ENCODE results near the gene ZNF423. TPM values are rescaled to one million over a fixed set of nuclear protein-coding genes. Genes with fewer than 3 reads are reported as not detected.

Gene ZNF423
- total RNA-seq, 1 donor from 2014 or later, result 10.6 TPM

GRCh38 chr16:49674990-49675389 is 180.9 kb downstream of the ZNF423 start:
- Mint-ChIP-seq H3K27ac (ENCODE audit: unreplicated experiment) (no peak overlapping the region), H3K27me3 (ENCODE audit: low read depth, unreplicated experiment) (no peaks in the 10 kb centered on the region), H3K4me1 (ENCODE audit: low read depth, unreplicated experiment) (no peaks in the 10 kb centered on the region), H3K4me3 (ENCODE audit: unreplicated experiment) (no peak overlapping the region), H3K36me3 (ENCODE audit: low read depth, unreplicated experiment) (no peaks in the 10 kb centered on the region), H3K9me3 (ENCODE audit: unreplicated experiment) (peaks cover 1% of the 10 kb centered on the region)
- Histone ChIP-seq H3K79me2 (ENCODE audit: insufficient read depth, low read length) (no peaks in the 10 kb centered on the region), H3K36me3 (ENCODE audit: insufficient read depth, low read length) (no peaks in the 10 kb centered on the region), H3K27ac (ENCODE audit: low read depth, low read length) (no peak overlapping the region), H3K27me3 (ENCODE audit: insufficient read depth, low read length) (no peaks in the 10 kb centered on the region), H3K4me1 (ENCODE audit: insufficient read depth, low read length) (no peaks in the 10 kb centered on the region), H2AFZ (ENCODE audit: low read depth, low read length) (no peak overlapping the region), H4K20me1 (ENCODE audit: insufficient read depth, low read length) (no peaks in the 10 kb centered on the region), H3K4me2 (ENCODE audit: low read length) (no peak overlapping the region), H3K4me3 (ENCODE audit: insufficient read depth, low read depth, low read length) (no peak overlapping the region), H3K9me3 (ENCODE audit: insufficient read depth, low read depth, low read length) (no peaks in the 10 kb centered on the region), H3K9ac (ENCODE audit: low read length) (no peak overlapping the region)
- FAIRE-seq (no peak), DNase-seq (ENCODE audit: low read depth) (no peak)
- TF ChIP-seq EZH2 (IDR thresholded peaks at IDR 0.05; ENCODE audit: insufficient read depth, low read length), result no peak
- TF ChIP-seq, protein P1, sequence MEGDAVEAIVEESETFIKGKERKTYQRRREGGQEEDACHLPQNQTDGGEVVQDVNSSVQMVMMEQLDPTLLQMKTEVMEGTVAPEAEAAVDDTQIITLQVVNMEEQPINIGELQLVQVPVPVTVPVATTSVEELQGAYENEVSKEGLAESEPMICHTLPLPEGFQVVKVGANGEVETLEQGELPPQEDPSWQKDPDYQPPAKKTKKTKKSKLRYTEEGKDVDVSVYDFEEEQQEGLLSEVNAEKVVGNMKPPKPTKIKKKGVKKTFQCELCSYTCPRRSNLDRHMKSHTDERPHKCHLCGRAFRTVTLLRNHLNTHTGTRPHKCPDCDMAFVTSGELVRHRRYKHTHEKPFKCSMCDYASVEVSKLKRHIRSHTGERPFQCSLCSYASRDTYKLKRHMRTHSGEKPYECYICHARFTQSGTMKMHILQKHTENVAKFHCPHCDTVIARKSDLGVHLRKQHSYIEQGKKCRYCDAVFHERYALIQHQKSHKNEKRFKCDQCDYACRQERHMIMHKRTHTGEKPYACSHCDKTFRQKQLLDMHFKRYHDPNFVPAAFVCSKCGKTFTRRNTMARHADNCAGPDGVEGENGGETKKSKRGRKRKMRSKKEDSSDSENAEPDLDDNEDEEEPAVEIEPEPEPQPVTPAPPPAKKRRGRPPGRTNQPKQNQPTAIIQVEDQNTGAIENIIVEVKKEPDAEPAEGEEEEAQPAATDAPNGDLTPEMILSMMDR (IDR thresholded peaks at IDR 0.05; ENCODE audit: insufficient read depth, low read depth, low read length), result no peak

DNA sequence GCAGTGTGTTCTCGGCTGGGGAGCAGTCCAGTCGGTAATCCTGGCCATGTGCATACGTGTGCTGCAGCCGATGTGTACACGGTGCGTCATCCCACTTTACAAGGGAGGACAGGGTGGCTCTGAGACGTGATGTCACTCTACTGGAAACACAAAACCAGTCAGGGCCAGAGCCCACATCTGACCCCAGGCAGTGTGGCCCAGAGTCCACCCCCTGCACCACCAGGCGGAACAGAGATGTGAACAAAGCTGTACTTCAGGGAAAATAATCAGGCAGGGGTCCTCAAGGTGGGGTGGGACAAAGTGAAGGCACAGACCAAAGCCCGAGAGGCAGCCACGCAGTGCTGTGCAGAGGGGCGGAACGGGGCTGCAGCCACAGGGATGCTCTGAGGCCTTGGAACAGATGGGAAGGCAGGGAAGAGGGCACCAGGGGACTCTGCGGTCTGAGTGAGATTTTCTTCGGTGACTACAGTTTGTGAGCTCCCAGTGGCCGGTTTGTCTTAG is 181.5 kb downstream of the ZNF423 start:
- H3K27me3 Mint-ChIP-seq (ENCODE audit: low read depth, unreplicated experiment), result no peaks in the 10 kb centered on the region
- no peaks in the 10 kb centered on the region for H3K4me1 Mint-ChIP-seq (ENCODE audit: low read depth, unreplicated experiment)
- Histone ChIP-seq H3K79me2 (ENCODE audit: insufficient read depth, low read length) (no peaks in the 10 kb centered on the region), H3K4me3 (ENCODE audit: insufficient read depth, low read depth, low read length) (no peak overlapping the region), H3K27ac (ENCODE audit: low read depth, low read length) (no peak overlapping the region), H3K9ac (ENCODE audit: low read length) (no peak overlapping the region), H3K9me3 (ENCODE audit: insufficient read depth, low read depth, low read length) (no peaks in the 10 kb centered on the region), H3K27me3 (ENCODE audit: insufficient read depth, low read length) (no peaks in the 10 kb centered on the region), H2AFZ (ENCODE audit: low read depth, low read length) (no peak overlapping the region), H3K36me3 (ENCODE audit: insufficient read depth, low read length) (no peaks in the 10 kb centered on the region), H3K4me1 (ENCODE audit: insufficient read depth, low read length) (no peaks in the 10 kb centered on the region), H3K4me2 (ENCODE audit: low read length) (no peak overlapping the region), H4K20me1 (ENCODE audit: insufficient read depth, low read length) (no peaks in the 10 kb centered on the region)
- H3K27ac Mint-ChIP-seq (ENCODE audit: unreplicated experiment), result no peak overlapping the region
- TF ChIP-seq EZH2 (IDR thresholded peaks at IDR 0.05; ENCODE audit: insufficient read depth, low read length), result no peak
- TF ChIP-seq, protein P1 (IDR thresholded peaks at IDR 0.05; ENCODE audit: insufficient read depth, low read depth, low read length), result no peak
- FAIRE-seq, result no peak
- no peak overlapping the region for H3K4me3 Mint-ChIP-seq (ENCODE audit: unreplicated experiment)
- H3K9me3 Mint-ChIP-seq (ENCODE audit: unreplicated experiment), result no peaks in the 10 kb centered on the region
- no peaks in the 10 kb centered on the region for H3K36me3 Mint-ChIP-seq (ENCODE audit: low read depth, unreplicated experiment)
- DNase-seq (ENCODE audit: low read depth), result no peak

GRCh38 chr16:49673442-49673841 is 182.5 kb downstream of the ZNF423 start:
- Histone ChIP-seq H3K9ac (ENCODE audit: low read length) (no peak overlapping the region), H2AFZ (ENCODE audit: low read depth, low read length) (no peak overlapping the region), H3K4me2 (ENCODE audit: low read length) (no peak overlapping the region), H3K27me3 (ENCODE audit: insufficient read depth, low read length) (no peaks in the 10 kb centered on the region), H4K20me1 (ENCODE audit: insufficient read depth, low read length) (no peaks in the 10 kb centered on the region), H3K4me1 (ENCODE audit: insufficient read depth, low read length) (no peaks in the 10 kb centered on the region), H3K27ac (ENCODE audit: low read depth, low read length) (no peak overlapping the region), H3K79me2 (ENCODE audit: insufficient read depth, low read length) (no peaks in the 10 kb centered on the region), H3K9me3 (ENCODE audit: insufficient read depth, low read depth, low read length) (no peaks in the 10 kb centered on the region), H3K4me3 (ENCODE audit: insufficient read depth, low read depth, low read length) (no peak overlapping the region), H3K36me3 (ENCODE audit: insufficient read depth, low read length) (no peaks in the 10 kb centered on the region)
- Mint-ChIP-seq H3K27ac (ENCODE audit: unreplicated experiment) (no peak overlapping the region), H3K36me3 (ENCODE audit: low read depth, unreplicated experiment) (no peaks in the 10 kb centered on the region), H3K4me1 (ENCODE audit: low read depth, unreplicated experiment) (no peaks in the 10 kb centered on the region), H3K4me3 (ENCODE audit: unreplicated experiment) (no peak overlapping the region), H3K27me3 (ENCODE audit: low read depth, unreplicated experiment) (no peaks in the 10 kb centered on the region), H3K9me3 (ENCODE audit: unreplicated experiment) (no peaks in the 10 kb centered on the region)
- TF ChIP-seq, protein P1 (IDR thresholded peaks at IDR 0.05; ENCODE audit: insufficient read depth, low read depth, low read length), result no peak
- TF ChIP-seq EZH2 (IDR thresholded peaks at IDR 0.05; ENCODE audit: insufficient read depth, low read length), result no peak
- FAIRE-seq (no peak), DNase-seq (ENCODE audit: low read depth) (no peak)

All from astrocyte (in vitro differentiated cells and primary cell).